Measurements from ENCODE around the gene RAMP1.

DNA sequence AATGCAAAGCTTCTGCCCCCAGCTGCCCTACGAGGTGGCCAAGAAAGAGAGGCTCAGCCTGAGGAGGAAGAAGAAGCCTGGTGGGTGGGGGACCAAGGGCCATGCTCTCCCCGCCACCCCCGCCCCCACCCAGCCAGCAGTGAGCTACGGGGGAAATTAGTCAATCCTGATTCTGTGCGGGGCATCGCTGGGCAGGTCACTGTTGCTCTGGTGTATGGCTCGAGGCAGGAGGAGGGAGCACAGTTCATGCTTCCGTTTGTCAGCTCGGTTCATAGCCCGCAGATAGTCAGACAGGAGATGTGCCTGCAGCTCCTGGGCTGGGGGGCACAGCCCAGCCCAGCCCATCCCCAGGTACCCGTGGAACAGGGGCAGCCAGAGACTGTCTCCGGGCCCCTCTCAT is 17.1 kb downstream of the RAMP1 start:
- TF ChIP-seq, protein P1, sequence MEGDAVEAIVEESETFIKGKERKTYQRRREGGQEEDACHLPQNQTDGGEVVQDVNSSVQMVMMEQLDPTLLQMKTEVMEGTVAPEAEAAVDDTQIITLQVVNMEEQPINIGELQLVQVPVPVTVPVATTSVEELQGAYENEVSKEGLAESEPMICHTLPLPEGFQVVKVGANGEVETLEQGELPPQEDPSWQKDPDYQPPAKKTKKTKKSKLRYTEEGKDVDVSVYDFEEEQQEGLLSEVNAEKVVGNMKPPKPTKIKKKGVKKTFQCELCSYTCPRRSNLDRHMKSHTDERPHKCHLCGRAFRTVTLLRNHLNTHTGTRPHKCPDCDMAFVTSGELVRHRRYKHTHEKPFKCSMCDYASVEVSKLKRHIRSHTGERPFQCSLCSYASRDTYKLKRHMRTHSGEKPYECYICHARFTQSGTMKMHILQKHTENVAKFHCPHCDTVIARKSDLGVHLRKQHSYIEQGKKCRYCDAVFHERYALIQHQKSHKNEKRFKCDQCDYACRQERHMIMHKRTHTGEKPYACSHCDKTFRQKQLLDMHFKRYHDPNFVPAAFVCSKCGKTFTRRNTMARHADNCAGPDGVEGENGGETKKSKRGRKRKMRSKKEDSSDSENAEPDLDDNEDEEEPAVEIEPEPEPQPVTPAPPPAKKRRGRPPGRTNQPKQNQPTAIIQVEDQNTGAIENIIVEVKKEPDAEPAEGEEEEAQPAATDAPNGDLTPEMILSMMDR (IDR thresholded peaks at IDR 0.05; ENCODE audit: low read length), result no peak
- no peak for TF ChIP-seq EZH2 (IDR thresholded peaks at IDR 0.05; ENCODE audit: borderline replicate concordance, low read length)

Data from OCI-LY1 (cell line).